HG03097 (cell line): ENCODE measurements around the gene DCC.

Experiments
- ATAC-seq: cut with Tn5 transposase; IDR thresholded peaks from one replicate; pipeline ENCODE4 v1.9.1; 2021; ENCODE audit not compliant: unreplicated experiment, low FRiP score

DCC gene

DNA sequence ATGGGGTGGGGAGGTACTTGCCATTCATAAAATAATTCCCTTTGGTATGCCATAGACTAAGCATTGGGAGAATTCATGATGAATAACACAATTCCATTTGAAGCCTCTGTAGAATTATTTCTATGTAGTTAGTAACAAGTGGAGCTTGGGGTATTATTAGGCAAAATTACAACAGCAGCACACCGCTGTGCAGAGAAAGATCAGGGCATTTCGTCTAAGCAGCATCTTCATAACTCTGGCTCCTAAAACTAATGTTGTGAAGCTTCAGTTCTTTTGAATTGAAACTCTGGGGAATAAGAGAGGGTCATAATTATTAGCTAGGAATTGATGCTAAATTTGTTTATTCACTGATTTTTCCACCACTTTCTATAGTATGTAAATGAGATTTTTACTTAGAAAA, 630.7 kb downstream of the DCC start:
- no peak for ATAC-seq

DNA sequence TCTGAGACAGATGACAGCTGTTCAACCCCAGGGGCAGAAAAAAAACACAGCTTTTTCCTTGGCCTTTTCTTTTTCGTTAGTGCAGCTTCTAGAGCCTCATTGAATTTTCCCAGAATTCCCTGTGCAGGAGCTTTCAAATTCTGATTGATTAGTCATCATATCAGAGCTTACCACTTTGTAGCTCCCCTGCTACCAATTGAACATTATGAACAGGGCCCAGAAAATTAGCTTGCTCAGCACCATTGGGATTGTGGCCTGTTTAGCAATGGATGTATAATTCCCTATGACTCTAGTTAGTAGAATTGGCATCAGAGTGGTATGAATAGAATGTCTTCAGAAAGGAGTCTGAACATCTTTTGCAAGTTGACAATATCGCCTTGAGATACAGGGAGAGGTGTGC, 631.1 kb downstream of the DCC start:
- no peak for ATAC-seq

DNA sequence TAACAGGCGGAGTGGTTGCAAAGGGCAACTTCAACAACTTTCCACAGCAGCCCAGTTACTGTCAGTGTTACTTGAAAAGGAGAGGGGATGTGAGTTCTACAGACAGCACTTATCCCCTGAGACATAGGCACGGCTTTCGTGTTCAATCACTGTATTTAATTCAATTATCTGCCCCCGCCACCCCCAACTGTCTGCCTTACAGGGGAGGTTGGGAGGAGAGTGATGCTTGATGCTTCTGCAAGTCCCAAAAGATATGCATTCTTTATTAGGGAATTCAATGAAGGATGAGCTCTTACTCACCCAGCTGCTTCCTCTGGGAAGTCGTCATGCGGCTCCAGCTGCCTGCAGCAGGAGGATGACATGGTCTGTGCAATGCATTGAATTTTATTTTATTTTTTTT, 639.9 kb downstream of the DCC start:
- no peak for ATAC-seq

- no peak for ATAC-seq
Measured at GRCh38 chr18:52991246-52991645, 651.2 kb downstream of the DCC start.

DNA sequence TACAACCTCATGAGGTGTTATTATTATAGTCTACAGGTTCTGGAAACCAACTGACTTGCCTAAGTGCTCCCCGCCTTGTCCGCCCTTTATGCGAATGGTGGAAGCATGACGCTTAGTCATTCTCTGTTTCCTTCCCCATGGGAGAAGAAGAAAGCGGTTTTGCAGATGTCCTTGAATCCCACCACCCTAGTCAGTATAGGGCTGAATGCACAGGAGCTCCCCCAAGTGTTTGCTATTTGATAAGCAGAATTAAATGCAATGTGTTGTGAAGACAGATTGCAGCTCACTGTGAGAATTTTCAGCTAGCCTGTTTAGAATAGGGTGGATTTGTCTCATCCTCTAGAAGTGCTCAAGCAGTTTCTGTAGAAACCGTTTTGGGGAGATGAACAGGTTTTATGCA, 652.0 kb downstream of the DCC start:
- no peak for ATAC-seq

DNA sequence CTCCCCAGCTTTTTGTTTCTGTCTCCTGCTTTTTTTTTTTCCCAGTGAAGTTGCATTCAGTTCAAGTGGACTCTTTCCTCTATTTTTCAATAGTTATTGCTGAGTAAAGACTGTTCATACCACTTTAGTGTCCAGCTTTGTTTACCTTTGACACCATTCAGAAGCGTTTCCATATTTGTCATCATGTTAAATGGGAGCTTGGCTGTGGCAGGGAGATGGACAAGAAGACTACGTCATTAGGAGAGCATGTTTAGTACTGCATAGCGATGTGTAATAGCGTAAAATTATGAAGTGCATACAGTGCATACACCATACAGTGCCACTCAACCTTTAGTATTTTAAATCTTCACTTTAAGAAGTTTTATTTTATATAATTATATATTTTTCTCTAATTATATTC, 655.9 kb downstream of the DCC start:
- no peak for ATAC-seq

GRCh38 chr18:52999633-53000032, 659.6 kb downstream of the DCC start:
- ATAC-seq, result no peak

DNA sequence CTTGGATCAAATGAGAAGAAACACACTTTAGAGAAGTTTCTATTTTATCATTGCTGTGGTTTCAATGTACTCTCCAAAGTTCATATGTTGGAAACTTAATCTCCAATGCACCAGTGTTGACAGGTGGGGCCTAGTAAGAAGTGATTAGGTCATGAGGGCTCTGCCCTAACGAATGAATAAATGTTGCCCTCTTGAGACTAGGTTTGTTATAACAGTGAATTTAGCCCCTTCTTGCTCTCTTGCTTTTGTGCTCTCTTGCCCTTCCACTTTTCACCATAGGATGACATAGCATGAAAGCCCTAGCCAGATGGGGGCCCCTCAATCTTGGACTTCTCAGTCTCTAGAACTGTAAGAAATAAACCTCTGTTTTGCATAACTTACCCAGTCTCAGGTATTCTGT, 664.8 kb downstream of the DCC start:
- ATAC-seq, result no peak

GRCh38 chr18:53018791-53019190, 678.8 kb downstream of the DCC start:
- no peak for ATAC-seq

- ATAC-seq, result no peak
Measured at GRCh38 chr18:53025247-53025646, 685.2 kb downstream of the DCC start.

- no peak for ATAC-seq
Measured at GRCh38 chr18:53028565-53028964, 688.6 kb downstream of the DCC start.

DNA sequence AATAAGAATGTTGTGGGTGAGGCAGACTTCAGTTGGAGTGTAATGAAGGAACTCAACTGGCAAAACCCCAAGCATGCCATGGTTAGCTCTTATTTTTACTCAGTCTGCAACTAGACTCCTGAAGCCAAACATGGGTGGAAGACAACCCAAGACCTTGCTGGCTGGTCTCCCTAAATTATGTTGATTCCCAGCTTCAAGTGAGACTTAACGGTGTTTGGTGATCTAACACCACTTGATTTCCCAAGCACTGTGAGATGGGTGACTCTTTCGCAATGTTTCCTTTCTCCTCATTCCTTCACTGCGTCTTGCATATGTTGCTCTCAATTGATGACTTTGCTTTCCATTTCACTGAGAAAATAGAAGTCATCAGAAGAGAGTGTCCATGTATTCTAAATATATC, 693.1 kb downstream of the DCC start:
- ATAC-seq, result no peak

- no peak for ATAC-seq
Measured at GRCh38 chr18:53038608-53039007, 698.6 kb downstream of the DCC start.

GRCh38 chr18:53040286-53040685, 700.3 kb downstream of the DCC start:
- ATAC-seq, result no peak

DNA sequence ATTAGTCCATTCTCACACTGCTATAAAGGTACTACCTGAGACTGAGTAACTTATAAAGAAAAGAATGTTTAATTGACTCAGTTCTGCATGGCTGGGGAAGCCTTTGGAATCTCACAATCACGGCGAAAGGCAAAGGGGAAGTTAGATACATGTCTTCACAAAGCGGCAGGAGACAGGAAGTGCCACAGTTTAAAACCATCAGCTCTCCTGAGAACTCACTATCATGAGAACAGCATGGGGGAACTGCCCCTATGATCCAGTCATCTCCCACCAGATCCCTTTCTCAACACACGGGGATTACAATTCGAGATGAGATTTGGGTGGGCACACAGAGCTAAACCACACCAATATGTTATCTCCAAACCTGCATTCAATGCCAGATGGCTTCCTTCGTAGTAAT, 716.1 kb downstream of the DCC start:
- no peak for ATAC-seq

DNA sequence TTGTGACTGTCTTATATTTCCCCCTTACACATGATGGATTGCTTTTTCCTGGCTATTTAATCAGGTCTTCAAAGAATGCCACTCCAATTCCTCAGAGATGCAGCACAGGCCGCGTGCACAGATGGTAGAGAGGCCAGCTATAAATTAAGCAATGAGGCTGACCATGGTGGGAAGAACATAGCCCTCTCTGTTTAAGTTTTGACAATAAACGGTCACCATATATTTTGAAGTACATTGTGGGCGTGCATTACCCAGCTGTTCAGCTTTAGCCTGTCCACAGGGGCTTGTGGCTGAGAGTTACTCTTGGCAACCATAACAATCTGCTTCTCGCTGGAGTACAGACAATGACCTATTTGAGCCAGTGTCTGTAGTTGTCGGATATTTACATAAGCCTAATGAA, 730.8 kb downstream of the DCC start:
- no peak for ATAC-seq

DNA sequence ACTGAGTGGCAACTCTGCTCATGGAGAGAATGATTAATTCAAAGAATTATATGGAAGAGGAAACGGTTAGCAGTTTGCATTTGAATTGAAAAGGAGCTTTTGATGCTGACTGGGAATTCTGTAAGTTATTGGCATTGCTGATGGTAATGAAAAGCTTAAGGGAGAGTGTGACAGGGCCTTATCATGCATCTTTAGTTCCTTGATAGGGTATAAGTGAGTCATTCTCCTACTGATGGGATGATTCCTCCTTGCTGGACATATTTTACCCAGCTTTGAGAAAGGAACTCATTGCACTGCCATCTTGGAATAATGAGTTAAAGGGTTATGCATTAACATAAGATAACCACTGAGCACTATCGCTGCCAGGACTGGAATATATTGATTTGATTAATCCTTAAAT, 740.7 kb downstream of the DCC start:
- ATAC-seq, result no peak

DNA sequence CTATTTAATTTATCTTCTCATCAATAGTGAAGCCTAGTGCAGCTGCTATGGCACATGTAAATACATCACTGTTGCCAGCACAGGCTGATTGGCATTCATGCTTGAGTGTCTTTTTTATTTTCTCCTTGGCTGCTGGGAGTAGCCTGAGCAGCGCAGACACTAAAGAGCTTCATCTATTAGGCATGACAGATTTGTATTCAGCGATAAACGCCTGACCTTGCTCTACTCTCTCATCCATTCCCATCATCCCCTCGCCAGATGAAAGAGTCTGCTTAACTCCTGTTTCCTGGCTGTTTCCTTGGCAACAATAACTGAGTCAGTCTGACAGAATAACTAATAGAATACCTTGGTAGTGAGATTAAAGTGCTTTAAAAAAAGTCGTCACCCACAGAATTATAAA, 753.6 kb downstream of the DCC start:
- ATAC-seq, result no peak

- no peak for ATAC-seq
Measured at GRCh38 chr18:53101536-53102105, 761.6 kb downstream of the DCC start.

DNA sequence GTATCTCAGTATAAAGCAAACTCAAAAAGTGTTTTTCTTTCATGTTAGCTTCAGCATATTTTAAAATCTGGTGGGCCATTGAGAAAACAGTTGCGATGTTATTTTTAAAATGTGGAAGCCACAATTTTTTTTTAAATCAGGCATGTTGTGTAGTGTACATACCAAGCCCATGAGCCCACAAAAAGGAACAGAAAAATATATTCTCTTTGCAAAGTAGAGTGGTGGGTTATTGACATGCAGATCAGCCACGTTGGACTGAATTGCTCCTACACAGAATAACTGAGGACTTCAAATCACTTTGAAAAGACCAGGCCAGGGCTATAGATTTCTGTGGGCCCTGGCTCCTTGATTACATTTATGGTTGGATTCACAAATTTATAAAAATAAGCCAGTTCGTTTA, 774.4 kb downstream of the DCC start:
- no peak for ATAC-seq

DNA sequence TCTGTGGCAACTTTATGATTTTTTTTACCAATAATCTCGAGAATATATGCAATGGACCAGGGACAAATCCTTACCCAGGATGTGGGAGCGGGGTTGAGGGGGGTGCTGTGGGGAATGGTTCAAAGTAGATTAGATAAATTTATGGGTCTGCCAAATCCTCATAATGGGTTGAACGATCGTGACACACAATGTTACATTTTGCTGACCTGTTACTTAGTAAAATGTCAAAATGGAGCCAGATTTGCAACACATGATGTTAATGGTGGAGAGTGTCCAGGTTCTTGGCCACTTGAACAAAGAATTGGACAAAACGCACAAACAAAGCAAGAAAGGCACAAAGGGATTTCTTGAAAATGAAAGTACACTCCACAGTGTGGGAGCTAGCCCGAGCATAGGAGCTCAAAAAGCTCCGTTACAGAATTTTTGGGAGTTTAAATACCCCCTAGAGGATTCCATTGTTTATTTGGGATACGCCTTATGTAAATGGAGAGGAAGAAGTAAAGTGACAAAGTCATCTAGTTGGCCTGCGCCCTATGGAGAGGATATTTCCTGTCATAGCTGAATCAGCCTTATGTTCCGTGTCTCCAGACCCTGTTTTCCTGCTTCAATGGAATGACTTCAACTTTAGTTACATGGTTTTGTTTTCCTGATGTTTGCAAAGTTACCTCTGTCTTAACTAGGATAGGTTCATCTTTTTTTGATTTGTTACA, 776.0 kb downstream of the DCC start:
- no peak for ATAC-seq

DNA sequence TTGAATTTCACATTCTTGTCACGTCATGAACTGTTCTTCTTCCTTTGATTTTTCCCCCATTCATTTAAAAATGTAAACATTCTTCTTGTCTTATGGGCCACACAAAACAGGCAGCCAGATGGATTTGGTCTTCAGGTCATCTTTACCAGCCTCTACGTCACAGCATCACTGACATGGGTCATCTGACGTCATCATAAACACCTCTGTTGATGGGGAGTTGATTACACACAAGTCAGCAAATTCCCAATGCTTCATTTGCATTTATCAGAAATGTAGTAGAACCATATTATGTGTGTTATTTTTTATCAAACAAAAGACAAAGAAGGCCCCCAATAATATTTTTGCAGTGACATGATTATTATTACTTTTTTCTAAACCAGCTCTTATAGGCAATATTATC, 777.9 kb downstream of the DCC start:
- ATAC-seq, result no peak

GRCh38 chr18:53126210-53126609, 786.2 kb downstream of the DCC start:
- no peak for ATAC-seq
